SK-N-DZ (cell line): Measurements from ENCODE around the gene ODAD3.
A peak's percentile ranks its signal among the peaks of the same experiment; 100 is the strongest.
"Not testable (repeated sequence)": the region's sequence is repeated elsewhere in the genome, so short reads cannot be mapped to it uniquely, and the experiment has no call there.

Source experiments
- DNase-seq: peaks from one replicate; pipeline ENCODE4 v3.0.0-alpha.2; 2015; ENCODE audit warnings: low spot score

The ODAD3 gene

GRCh38 chr19:11405846-11406643 lies 28.9 kb downstream of the ODAD3 start:
- no peak for DNase-seq

- no peak for DNase-seq
Measured at GRCh38 chr19:11404588-11405222, 30.2 kb downstream of the ODAD3 start.

- no peak for DNase-seq
Measured at GRCh38 chr19:11401808-11402543, 32.9 kb downstream of the ODAD3 start.

- DNase-seq = no peak
Measured at GRCh38 chr19:11400798-11401197, 34.1 kb downstream of the ODAD3 start.

- DNase-seq = no peak
Measured at GRCh38 chr19:11399667-11400066, 35.3 kb downstream of the ODAD3 start.

- no peak for DNase-seq
Measured at GRCh38 chr19:11397089-11397610, 37.8 kb downstream of the ODAD3 start.

GRCh38 chr19:11390933-11391680 lies 43.8 kb downstream of the ODAD3 start:
- no peak for DNase-seq

- DNase-seq = no peak
Measured at GRCh38 chr19:11390359-11390758, 44.6 kb downstream of the ODAD3 start.

- no peak for DNase-seq
Measured at GRCh38 chr19:11387162-11388034, 47.5 kb downstream of the ODAD3 start.

- DNase-seq = no peak
Measured at GRCh38 chr19:11384778-11385129, 50.2 kb downstream of the ODAD3 start.

- DNase-seq = no peak
Measured at GRCh38 chr19:11383706-11384048, 51.2 kb downstream of the ODAD3 start.

- DNase-seq = peak; percentile 65
Measured at GRCh38 chr19:11382898-11383705, 51.8 kb downstream of the ODAD3 start.

GRCh38 chr19:11380653-11381537 lies 54.0 kb downstream of the ODAD3 start:
- DNase-seq = peak; percentile 99

GRCh38 chr19:11379857-11380350 lies 55.0 kb downstream of the ODAD3 start:
- no peak for DNase-seq

- DNase-seq = not testable (repeated sequence)
Measured at GRCh38 chr19:11379269-11379845, 55.6 kb downstream of the ODAD3 start.

GRCh38 chr19:11378319-11379189 lies 56.4 kb downstream of the ODAD3 start:
- peak; percentile 53 for DNase-seq

GRCh38 chr19:11377756-11378155 lies 57.2 kb downstream of the ODAD3 start:
- no peak for DNase-seq
